Eye (tissue), 1 donor: Measurements from ENCODE around the gene ALOX5.
"Not testable (repeated sequence)": the region's sequence is repeated elsewhere in the genome, so short reads cannot be mapped to it uniquely, and the experiment has no call there.

ENCODE experiments used
- DNase-seq: peaks from one replicate; pipeline ENCODE4 v3.0.0-alpha.2; 2015

ALOX5 gene

GRCh38 chr10:45471059-45471458, 97.0 kb downstream of the ALOX5 start:
- DNase-seq = no peak

GRCh38 chr10:45471531-45472310, 97.7 kb downstream of the ALOX5 start:
- DNase-seq = peak; percentile 25

GRCh38 chr10:45473126-45473525, 99.1 kb downstream of the ALOX5 start:
- no peak for DNase-seq

GRCh38 chr10:45476559-45476958, 102.5 kb downstream of the ALOX5 start:
- DNase-seq = no peak

- DNase-seq = no peak
These were observed 106.3 kb downstream of the ALOX5 start for GRCh38 chr10:45480294-45480693.

- not testable (repeated sequence) for DNase-seq
These were observed 107.1 kb downstream of the ALOX5 start for GRCh38 chr10:45481100-45481499.

GRCh38 chr10:45483002-45483401, 109.0 kb downstream of the ALOX5 start:
- DNase-seq = no peak

GRCh38 chr10:45487735-45488134, 113.7 kb downstream of the ALOX5 start:
- DNase-seq = no peak

GRCh38 chr10:45488365-45488764, 114.3 kb downstream of the ALOX5 start:
- no peak for DNase-seq

- no peak for DNase-seq
These were observed 116.3 kb downstream of the ALOX5 start for GRCh38 chr10:45490277-45490676.

- DNase-seq = no peak
These were observed 117.0 kb downstream of the ALOX5 start for GRCh38 chr10:45491061-45491460.
